ENCODE data around the gene ETFDH. TPM values are rescaled to one million over a fixed set of nuclear protein-coding genes. Genes with fewer than 3 reads are reported as not detected.

The ETFDH gene
- total and polyA plus RNA-seq, 11 donors: 56.1 to 289 (median 221) TPM

- H3K27me3 ChIP-seq: no peaks in the 10 kb centered on the region
- DNase-seq (no peak), ATAC-seq (no peak)
- H3K4me3 ChIP-seq: no peak overlapping the region
- peaks cover 0 to 16% (median 10%) of the 10 kb centered on the region in 9 donors for H3K36me3 ChIP-seq
- TF ChIP-seq CTCF (IDR thresholded peaks at IDR 0.05) (no peak), POLR2A (IDR thresholded peaks at IDR 0.05) (no peak)
- H3K27ac ChIP-seq: no peak overlapping the region
- H3K9me3 ChIP-seq: no peaks in the 10 kb centered on the region
- 68 to 77% (median 75%) methylated on average over 4 of the region's 4 CpGs for WGBS, 4 donors
- H3K4me1 ChIP-seq: peaks cover 0 to 18% (median 12%) of the 10 kb centered on the region in 12 donors
- intact Hi-C loops (cut with DNase I): loop anchor here in 9 of 10 donors (5.0 to 10.0 kb wide), 9 partner anchors 43 to 733 kb away; partner anchors contain the start of gene FNIP2 (in 2 of the 9)
These were observed 52.5 kb downstream of the ETFDH start for GRCh38 chr4:158724637-158725036.

- no peak for TF ChIP-seq CTCF (IDR thresholded peaks at IDR 0.05)
- no peak for TF ChIP-seq POLR2A (IDR thresholded peaks at IDR 0.05)
These were observed 54.5 kb downstream of the ETFDH start for GRCh38 chr4:158726633-158727032.

GRCh38 chr4:158728236-158728635 lies 56.1 kb downstream of the ETFDH start:
- H3K27me3 ChIP-seq: no peaks in the 10 kb centered on the region

More at GRCh38 chr4:158726633-158727032, 54.5 kb downstream of the ETFDH start:
- intact Hi-C loops (cut with DNase I): loop anchor here in 7 of 10 donors (5.0 to 10.0 kb wide), 9 partner anchors 41 to 731 kb away; partner anchors contain the start of gene FNIP2 (in 1 of the 7)
- no peak for ATAC-seq
- no peak overlapping the region for H3K4me3 ChIP-seq
- no peaks in the 10 kb centered on the region for H3K36me3 ChIP-seq
- H3K9me3 ChIP-seq: no peaks in the 10 kb centered on the region
- peaks cover 0 to 17% (median 12%) of the 10 kb centered on the region in 12 donors for H3K4me1 ChIP-seq
- H3K27ac ChIP-seq: no peak overlapping the region
- no peak for DNase-seq
- no peaks in the 10 kb centered on the region for H3K27me3 ChIP-seq
- 82 to 87% (median 86%) methylated on average over 6 of the region's 6 CpGs for whole genome bisulfite sequencing, 4 donors

More at GRCh38 chr4:158728236-158728635, 56.1 kb downstream of the ETFDH start:
- no peak for DNase-seq
- Histone ChIP-seq H3K4me1 (peaks cover 0 to 7% (median 4%) of the 10 kb centered on the region in 12 donors), H3K36me3 (no peaks in the 10 kb centered on the region), H3K27ac (no peak overlapping the region), H3K9me3 (no peaks in the 10 kb centered on the region), H3K4me3 (no peak overlapping the region)
- ATAC-seq: no peak
- TF ChIP-seq POLR2A (IDR thresholded peaks at IDR 0.05) (no peak), CTCF (IDR thresholded peaks at IDR 0.05) (no peak)
- WGBS, 4 donors: 61 to 70% (median 65%) methylated on average over 1 of the region's 1 CpG
- intact Hi-C loops (cut with DNase I): loop anchor here in 7 of 10 donors (5.0 to 10.0 kb wide), 9 partner anchors 39 to 729 kb away; partner anchors contain the start of gene FNIP2 (in 1 of the 7)
